GM12878 (cell line): ENCODE results near the gene SLC16A6. TPM values are rescaled to one million over a fixed set of nuclear protein-coding genes. Genes with fewer than 3 reads are reported as not detected.

Experiments used
- ATF2 ChIP-seq: IDR thresholded peaks from 2 replicates; pipeline ENCODE4 v1.6.1; 2012; ENCODE audit warnings: low read length, inconsistent platforms
- CBFB ChIP-seq: IDR thresholded peaks from 2 replicates; pipeline ENCODE4 v1.6.1; 2016; ENCODE audit warnings: antibody characterized with exemption, low read depth
- CHD1 ChIP-seq: IDR thresholded peaks from 2 replicates; pipeline ENCODE4 v1.6.1; 2012; ENCODE audit warnings: low read depth, low read length, improper control_type of control experiment
- DPF2 ChIP-seq: fragments of 450-650 bp; IDR thresholded peaks from 2 replicates; pipeline ENCODE4 v1.6.1; 2017; ENCODE audit warnings: mild to moderate bottlenecking
- GATAD2B ChIP-seq: fragments of 450-650 bp; conservative IDR thresholded peaks from 2 replicates; pipeline ENCODE4 v1.6.1; 2017; ENCODE audit warnings: low read depth, mild to moderate bottlenecking, moderate library complexity
- HDAC6 ChIP-seq: fragments of 200-600 bp; sonication (generic); IDR thresholded peaks from one replicate; pipeline ENCODE4 v1.8.0; 2017; ENCODE audit warnings: antibody characterized with exemption; ENCODE audit not compliant: unreplicated experiment
- NBN ChIP-seq: fragments of 450-650 bp; IDR thresholded peaks from 2 replicates; pipeline ENCODE4 v1.6.1; 2016
- NR2C1 ChIP-seq: fragments of 450-650 bp; IDR thresholded peaks from 2 replicates; pipeline ENCODE4 v1.6.1; 2017; ENCODE audit warnings: antibody characterized with exemption, mild to moderate bottlenecking, moderate library complexity
- RAD51 ChIP-seq: fragments of 450-650 bp; IDR thresholded peaks from 2 replicates; pipeline ENCODE4 v1.6.1; 2016; ENCODE audit warnings: moderate library complexity, mild to moderate bottlenecking, inconsistent platforms
- USF1 ChIP-seq: IDR thresholded peaks from 2 replicates; pipeline ENCODE4 v1.6.1; 2011; ENCODE audit warnings: borderline replicate concordance, low read depth, mild to moderate bottlenecking, moderate library complexity, mixed read lengths, low read length; ENCODE audit not compliant: insufficient read depth; ENCODE audit errors: extremely low read length
- ZNF24 ChIP-seq: fragments of 450-650 bp; IDR thresholded peaks from 2 replicates; pipeline ENCODE4 v1.6.1; 2017; ENCODE audit warnings: antibody characterized with exemption, mild to moderate bottlenecking
- ZNF592 ChIP-seq: fragments of 450-650 bp; IDR thresholded peaks from 2 replicates; pipeline ENCODE4 v1.6.1; 2017; ENCODE audit warnings: mild to moderate bottlenecking, moderate library complexity
- polyA plus RNA-seq, 11 experiments: library from polyadenylated mRNA; depleted of rRNA in 4 of 11; unstranded in 6 of 11; stranded (reverse) in 5 of 11; fragments of >200 nt; fragmentation: Nextera tagmentation in 4 of 11; fragmentation: Illumina TruSeq in 1 of 11; extraction: Ambion mirVana in 4 of 11; extraction: Trizol in 1 of 11; gene quantifications; 1 replicate in 1 of 11; 2 replicates in 10 of 11; pipeline versions ENCODE4 v1.2.1 to v1.2.3, GENCODE V29; 2011 to 2016; ENCODE audit warnings: inconsistent platforms in 2 of 11, missing spikeins in 2 of 11, low read depth in 1 of 11
- total RNA-seq, 4 experiments: library from RNA; depleted of rRNA in 3 of 4; stranded (reverse); fragments of >200 nt in 3 of 4; fragmentation: Illumina TruSeq in 1 of 4; extraction: Trizol in 1 of 4; gene quantifications; 2 replicates each; pipeline versions ENCODE4 v1.2.1 to v1.2.3, GENCODE V29; 2013 to 2021
- TF ChIP-seq, protein P1 (sequence below): IDR thresholded peaks from 2 replicates; pipeline ENCODE4 v1.6.1; 2012; ENCODE audit warnings: mild to moderate bottlenecking, low read depth, low read length
- TF ChIP-seq, protein P2 (sequence below): fragments of 450-650 bp; IDR thresholded peaks from 2 replicates; pipeline ENCODE4 v1.6.1; 2016; ENCODE audit warnings: mild to moderate bottlenecking, moderate library complexity, borderline replicate concordance

Gene SLC16A6
- total and polyA plus RNA-seq, 10 of the 15 experiments (the other 5 are each of a cell fraction or from before 2014, with no cell fraction given), result 2.4 to 8.8 (median 6.0) TPM

DNA sequence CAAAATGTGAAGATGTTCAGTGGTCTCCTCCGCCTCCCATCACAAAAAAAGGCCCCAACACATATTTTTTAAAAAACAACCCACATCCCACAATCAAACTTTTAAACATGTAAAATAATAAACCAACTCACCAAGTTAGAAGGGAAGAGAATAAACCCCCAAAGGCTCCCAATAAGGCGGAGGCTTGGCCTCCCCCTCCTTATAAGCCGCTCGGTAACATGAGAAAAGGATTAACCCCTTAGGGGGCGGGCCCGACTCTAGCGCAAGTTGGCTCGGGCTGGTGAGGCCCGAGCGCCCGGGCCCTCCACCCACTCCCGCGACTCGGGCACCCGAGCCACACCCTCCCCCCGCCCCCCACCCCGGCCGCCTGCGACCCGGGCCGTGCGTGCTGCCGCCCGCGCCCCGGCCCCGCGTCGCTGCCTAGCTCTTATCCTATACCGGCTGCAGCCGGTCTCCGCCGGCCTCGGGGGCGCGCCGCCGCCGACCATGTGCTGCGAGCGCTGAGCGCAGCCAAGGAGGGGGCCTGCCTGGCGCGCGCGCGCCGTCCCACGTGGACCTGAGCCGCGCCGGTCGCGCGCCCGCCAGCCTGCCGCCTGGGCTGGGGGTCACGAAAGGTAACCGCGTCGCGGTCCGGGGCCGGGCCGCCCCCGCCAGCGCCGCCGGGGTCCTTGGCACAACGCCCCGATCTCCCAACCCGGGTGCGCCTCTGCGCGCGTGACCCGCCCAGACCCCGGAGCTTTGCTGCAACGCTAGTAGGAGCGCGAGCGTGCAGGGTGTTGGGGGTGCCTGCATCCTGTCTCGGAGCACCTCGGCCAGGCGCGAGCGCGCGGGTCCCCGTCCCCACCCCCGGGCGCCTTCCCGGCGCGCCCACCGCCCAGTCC lies at the start of gene SLC16A6, which contains the start of gene ARSG (continued):
- TF ChIP-seq HDAC6, result peak; percentile 68
- TF ChIP-seq ZNF24, result no peak
- no peak for TF ChIP-seq RAD51
- TF ChIP-seq GATAD2B, result peak; percentile 75
- no peak for TF ChIP-seq ATF2
- peak; percentile 72; the same call in 1 of the 2 replicates for TF ChIP-seq DPF2
- peak; percentile 29; the same call in 1 of the 2 replicates for TF ChIP-seq NBN
- no peak for TF ChIP-seq NR2C1
- 0 out of 2 replicates have a peak, but pooled peaks have one; percentile 1 for TF ChIP-seq CBFB
- peak; percentile 76 for TF ChIP-seq USF1
- TF ChIP-seq, protein P1, sequence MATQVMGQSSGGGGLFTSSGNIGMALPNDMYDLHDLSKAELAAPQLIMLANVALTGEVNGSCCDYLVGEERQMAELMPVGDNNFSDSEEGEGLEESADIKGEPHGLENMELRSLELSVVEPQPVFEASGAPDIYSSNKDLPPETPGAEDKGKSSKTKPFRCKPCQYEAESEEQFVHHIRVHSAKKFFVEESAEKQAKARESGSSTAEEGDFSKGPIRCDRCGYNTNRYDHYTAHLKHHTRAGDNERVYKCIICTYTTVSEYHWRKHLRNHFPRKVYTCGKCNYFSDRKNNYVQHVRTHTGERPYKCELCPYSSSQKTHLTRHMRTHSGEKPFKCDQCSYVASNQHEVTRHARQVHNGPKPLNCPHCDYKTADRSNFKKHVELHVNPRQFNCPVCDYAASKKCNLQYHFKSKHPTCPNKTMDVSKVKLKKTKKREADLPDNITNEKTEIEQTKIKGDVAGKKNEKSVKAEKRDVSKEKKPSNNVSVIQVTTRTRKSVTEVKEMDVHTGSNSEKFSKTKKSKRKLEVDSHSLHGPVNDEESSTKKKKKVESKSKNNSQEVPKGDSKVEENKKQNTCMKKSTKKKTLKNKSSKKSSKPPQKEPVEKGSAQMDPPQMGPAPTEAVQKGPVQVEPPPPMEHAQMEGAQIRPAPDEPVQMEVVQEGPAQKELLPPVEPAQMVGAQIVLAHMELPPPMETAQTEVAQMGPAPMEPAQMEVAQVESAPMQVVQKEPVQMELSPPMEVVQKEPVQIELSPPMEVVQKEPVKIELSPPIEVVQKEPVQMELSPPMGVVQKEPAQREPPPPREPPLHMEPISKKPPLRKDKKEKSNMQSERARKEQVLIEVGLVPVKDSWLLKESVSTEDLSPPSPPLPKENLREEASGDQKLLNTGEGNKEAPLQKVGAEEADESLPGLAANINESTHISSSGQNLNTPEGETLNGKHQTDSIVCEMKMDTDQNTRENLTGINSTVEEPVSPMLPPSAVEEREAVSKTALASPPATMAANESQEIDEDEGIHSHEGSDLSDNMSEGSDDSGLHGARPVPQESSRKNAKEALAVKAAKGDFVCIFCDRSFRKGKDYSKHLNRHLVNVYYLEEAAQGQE, result no peak
- TF ChIP-seq, protein P2, sequence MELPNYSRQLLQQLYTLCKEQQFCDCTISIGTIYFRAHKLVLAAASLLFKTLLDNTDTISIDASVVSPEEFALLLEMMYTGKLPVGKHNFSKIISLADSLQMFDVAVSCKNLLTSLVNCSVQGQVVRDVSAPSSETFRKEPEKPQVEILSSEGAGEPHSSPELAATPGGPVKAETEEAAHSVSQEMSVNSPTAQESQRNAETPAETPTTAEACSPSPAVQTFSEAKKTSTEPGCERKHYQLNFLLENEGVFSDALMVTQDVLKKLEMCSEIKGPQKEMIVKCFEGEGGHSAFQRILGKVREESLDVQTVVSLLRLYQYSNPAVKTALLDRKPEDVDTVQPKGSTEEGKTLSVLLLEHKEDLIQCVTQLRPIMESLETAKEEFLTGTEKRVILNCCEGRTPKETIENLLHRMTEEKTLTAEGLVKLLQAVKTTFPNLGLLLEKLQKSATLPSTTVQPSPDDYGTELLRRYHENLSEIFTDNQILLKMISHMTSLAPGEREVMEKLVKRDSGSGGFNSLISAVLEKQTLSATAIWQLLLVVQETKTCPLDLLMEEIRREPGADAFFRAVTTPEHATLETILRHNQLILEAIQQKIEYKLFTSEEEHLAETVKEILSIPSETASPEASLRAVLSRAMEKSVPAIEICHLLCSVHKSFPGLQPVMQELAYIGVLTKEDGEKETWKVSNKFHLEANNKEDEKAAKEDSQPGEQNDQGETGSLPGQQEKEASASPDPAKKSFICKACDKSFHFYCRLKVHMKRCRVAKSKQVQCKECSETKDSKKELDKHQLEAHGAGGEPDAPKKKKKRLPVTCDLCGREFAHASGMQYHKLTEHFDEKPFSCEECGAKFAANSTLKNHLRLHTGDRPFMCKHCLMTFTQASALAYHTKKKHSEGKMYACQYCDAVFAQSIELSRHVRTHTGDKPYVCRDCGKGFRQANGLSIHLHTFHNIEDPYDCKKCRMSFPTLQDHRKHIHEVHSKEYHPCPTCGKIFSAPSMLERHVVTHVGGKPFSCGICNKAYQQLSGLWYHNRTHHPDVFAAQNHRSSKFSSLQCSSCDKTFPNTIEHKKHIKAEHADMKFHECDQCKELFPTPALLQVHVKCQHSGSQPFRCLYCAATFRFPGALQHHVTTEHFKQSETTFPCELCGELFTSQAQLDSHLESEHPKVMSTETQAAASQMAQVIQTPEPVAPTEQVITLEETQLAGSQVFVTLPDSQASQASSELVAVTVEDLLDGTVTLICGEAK, result peak; percentile 31; the same call in 1 of the 2 replicates
- 0 out of 2 replicates have a peak, but pooled peaks have one; percentile 83 for TF ChIP-seq CHD1
- TF ChIP-seq ZNF592, result no peak
